CD4-positive, alpha-beta T cell treated with Interleukin-6 at 100 ng/mL for 8 hours (primary cell): ENCODE measurements around the gene IFNA13.

Experiments
- DNase-seq: peaks from one replicate; pipeline ENCODE4 v3.0.0-alpha.2; 2020; ENCODE audit warnings: mixed read lengths, low spot score

IFNA13 gene

DNA sequence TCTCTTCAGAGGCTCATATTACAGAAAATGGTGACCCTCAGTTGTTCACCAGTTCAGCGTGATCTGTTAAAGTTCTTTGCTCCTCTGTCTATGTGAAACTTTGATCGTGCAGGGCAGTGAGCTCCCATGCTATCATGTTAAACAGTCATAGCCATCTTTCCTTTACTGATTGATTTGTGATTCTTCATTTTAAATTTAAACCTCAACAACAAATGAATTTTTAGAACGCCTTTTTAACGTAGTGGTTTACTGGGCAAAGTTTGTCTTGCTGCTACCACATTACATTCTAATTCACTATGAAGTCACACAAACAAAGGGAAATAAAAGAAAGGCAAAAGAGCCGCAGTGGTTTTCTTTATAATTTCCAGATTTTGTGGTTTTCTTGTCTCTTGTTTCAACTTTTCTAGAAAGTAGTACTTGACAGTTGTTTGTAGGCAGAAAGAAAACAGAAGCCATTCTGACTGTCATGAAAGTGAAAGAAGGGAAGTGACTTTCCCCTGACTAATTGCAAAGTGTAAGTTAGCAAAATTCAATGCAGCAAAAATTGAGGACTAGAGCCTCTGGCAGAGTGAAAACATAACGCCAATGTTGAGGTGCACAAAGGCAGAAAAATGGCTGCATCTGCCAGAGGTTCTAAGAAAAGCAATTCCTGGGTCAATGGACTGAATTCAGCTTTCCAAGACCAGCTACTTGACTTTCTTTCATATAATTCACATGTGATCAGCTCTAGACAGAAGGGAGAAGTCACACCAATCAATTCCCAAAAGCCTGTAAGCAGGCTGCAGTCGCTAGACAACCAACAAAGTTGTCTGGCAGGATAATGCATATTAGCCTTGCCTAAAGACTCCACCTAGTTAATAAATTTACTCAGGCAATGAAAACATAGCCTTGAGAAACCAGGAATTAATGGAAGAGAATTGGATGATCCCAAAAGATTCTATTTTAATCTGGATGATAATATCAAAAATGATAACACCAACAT lies 10.1 kb downstream of the IFNA13 start:
- DNase-seq, result peak; percentile 13

DNA sequence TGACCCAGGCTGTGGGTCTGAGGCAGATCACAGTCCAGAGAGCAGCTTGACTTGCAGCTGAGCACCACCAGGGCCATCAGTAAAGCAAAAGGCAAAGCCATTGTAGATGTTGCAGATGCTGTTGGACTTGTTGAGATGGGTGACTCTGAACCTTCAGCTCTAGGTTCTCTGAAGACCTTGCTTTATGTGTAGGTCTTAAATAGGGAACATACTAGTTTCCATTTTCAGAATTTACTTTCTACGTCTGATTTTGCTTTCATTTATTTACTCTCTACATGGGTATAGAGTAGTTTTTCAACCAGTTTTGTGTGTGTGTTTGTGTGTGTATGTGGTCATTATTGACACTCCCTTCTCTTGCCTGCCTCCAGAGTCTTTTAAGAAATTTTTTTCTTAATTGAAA lies 17.1 kb downstream of the IFNA13 start, which contains the start of gene IFNA6:
TSS of gene IFNA6 (minus strand) at position 101 of the 400 bp plus-strand sequence. CDS start at position 101, 0 bp downstream.
- no peak for DNase-seq

DNA sequence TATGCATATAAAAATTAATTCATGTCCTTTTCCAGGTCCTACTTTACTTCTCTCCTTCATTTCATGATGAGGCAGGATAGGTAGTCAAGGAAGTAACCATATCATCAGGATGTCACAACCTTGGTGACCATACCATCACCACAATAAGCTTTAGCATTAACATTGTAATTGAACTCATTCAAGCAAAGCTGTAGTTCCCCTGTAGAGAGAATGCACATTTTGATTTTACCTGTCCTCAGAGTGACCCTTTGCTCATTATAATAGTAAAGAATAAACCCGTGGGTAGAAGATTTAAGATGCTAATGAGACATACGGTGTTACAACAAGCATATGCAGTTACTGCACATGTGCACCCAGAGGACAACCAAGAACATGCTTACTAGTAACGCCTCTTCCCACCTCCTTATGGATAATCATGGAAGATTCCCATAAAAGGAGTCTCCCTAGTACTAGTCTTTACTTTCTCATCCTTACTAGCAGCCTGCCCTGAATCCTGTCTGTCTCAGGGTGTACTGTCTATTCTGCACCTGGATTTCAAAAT lies 19.4 kb downstream of the IFNA13 start:
- no peak for DNase-seq

DNA sequence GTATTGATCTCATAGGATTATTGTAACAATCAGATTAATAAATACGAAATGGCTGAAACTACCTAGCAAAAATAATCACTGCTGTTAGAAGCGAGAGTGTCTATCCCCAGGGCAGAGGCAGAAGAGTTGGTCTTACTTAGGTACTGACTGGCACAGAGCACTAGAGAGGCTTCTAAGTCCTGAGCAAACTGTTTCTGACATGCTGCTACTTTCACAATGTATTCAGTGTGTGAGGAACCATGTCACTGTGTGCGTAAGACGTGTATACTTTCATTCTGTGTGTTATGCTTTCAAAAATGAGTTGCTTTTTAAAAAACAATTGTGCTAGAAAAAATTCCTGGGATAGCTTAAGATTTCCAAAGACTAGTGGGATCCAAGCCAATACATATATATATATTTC lies 27.1 kb downstream of the IFNA13 start:
- no peak for DNase-seq

DNA sequence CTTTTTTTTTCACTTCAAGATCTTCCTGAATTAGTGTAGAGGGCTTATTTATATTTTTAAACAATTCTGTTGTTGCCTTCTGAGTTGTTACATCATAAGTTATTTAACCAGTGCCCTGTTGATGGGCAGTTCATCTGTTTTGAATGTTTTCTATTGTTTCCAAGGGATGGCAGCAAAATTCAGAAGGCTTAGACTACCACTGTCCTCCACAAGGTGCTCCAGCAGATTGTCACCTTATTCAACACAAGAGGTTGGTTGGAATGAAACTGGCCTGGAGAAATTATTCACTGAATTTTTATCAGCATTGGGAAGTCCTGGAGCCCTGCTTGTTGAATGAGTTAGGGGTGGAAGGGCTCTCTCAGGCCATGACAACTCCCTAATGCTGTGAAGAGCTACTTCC lies 31.4 kb downstream of the IFNA13 start:
- no peak for DNase-seq

DNA sequence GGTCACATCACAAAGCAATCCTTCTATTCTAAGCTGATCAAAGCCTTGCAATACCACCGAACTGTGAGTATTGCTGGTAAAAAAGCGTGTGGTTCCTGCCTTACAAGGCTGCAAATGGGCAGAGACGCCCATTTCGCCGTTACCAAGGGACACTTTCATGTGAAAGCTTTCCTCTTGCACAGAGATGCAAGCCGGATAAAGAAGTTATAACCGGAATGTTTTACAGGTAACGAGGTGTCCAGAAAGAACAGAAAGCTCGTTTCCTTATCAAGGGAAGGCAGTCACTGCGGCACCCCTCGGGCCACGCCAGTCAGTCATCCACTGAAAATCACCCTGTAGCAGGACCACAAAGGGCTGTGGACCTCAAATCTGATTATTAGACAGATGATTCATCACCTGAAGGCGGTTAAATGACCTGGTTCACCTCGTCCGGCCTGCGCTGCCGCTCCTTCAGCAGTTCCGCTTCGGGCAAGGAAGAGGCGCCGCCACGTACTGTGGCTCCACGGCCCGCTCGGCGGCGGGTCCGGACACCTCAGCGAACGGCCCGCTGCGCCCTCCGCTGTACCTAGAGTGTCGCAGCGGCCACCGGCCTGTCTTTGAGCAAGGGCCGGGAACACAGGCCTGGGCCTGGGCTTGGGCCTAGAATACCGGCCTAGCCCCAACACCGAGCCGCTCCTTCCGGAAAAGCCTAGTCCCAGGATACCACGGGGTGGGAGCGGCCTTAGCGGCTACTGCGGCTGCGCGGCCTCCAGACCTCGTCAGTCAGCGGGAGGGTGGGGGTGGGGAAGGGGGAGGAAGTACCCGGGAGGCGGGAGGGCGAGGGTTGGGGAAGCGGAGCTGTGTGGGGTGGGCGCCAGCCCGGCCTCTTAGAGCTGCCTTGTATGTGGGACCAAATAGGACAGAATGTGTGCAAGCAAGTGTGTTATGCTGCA lies 32.9 kb downstream of the IFNA13 start, which contains the start of gene KLHL9:
TSS of gene KLHL9 (minus strand) at position 704 of the 932 bp plus-strand sequence. CDS start at position 159, 545 bp downstream.
- peak; percentile 88 for DNase-seq

DNA sequence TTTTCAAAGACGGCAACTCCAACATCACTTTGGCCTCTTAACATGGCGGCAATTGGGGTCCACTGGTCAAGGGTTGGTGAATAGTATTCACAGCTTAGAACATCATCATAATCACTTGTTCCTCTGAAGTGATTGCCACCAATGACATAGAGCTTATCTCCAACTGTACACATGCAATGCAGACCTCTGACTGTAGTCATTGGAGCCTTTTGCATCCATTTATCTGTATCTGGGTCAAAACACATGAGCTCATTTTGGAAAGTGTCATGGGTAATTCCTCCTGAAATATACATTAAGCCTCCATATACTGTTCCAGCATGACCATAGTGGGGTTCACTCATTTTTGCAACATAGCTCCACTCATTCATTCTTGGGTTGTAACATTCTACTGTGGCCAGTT lies 34.6 kb downstream of the IFNA13 start:
- DNase-seq, result no peak

DNA sequence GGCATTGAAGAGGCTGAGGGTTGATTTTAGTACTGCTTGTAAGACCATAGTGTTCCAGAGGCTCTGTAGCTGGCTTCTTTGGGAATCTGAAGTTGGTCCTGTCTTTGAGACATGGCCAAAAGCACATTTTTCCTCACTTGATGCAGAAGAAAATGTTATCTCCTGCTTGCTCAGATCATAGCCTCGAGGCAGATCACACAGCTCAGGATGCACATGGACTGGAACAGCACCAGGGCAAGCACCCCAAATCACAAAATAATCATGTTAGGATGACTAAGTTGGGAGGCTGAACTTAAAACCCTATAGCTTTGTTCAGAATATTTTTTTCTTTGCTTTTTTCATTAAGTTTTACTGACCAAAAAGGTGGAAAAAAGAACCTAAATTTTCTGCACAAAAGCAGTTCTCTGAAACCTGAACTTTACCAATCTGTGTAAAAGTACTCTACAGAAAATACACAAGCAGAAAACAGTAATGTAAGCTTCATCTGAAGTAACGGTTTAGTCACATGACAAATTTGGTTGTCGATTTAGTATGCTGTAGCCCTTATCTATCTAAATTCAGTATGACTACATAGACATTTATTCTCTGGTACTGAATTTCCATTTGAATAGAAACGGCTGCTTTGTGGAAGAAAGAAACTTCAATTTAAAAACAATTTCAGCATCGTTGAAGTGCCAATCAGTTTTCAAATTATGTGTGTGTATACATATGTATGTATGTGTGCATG lies 36.0 kb downstream of the IFNA13 start:
- DNase-seq, result no peak

DNA sequence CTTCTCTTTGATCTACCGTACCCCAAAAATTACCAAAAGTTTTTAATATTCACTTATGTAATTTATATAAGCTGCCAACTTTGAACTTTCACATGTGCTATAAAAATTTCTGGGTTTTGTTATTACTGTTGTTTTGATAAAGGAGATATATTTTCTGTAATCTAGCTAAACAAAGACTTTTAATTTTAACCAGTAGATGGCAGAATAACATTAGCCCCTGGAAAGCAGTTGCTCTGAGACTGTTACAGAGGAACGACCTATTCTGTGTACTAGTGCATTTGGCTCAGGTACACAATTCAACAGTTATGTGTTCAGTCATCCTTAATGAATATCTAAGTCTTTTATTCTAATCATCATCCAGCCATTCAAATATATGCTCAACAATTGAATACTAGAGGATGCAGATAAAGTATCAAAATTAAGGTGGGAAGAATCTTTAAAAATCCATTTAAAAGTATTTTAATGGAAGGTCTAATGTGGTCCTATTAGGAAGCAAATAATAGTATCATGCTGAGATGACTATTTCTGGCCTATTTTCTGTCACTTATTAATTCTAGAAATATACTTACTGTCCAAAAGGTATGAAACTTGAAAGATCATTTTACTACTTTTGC lies 41.2 kb downstream of the IFNA13 start:
- DNase-seq, result peak; percentile 60

DNA sequence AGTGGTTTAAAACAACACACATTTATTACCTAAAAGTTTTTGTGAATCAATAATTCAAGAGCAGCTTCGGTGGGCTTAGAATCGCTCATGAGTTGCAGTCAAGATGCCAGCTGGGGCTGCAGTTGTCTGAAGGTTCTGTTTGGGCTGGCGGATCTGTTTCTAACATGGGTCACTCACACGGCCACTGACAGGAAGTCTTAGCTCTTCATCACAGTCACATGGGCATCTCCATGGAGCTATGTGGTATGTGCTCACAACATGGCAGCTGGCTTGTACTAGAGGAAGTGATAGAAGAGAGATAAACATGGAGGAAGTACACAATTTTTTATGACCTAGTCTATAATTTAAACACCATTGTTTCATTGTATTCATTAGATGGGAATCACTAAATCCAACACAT lies 43.8 kb downstream of the IFNA13 start:
- no peak for DNase-seq

DNA sequence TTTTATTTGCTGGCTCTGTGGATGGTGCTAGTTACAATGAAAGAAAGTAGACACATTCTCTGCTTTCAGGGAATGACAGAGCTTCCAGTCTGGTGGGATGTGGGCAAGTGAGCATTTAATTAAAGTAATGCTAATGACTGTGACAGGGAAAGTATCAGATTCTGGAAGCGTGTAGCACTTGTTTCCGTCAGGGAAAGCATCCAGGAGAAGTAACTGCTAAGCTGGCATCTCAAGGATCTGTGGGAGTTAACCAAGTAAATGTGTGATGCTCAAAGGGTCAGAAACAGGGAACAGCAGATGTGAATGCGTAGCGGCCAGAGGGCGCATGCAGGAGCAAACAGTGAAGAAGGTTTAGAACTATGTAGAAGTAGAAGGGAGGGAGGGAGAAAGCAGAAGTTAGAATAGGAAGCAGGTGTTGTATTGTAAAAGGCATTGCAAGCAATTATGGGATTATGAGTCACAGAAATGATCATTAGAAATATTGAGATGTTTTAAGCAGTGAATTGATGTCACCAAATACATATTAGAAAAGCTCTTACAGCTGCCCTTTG lies 44.9 kb downstream of the IFNA13 start:
- DNase-seq, result no peak

DNA sequence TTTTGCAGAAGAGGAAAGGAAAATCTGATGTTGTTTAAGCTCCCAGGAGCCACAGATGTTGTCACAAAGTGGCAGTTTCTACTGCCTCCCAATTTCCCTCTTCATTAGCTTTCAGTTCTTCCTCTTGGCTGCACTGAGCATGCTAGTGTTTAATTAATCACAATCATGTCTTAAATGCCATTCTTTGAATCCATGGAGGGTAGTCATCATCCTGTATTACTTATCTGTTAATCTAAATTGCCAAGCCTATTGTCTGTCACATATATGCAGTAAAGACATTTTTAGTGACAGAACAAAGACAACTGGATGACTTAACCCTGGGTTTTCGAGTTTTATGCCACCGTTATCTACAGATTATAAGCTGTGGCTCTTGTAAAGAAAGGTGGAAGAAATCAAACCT lies 47.4 kb downstream of the IFNA13 start:
- no peak for DNase-seq

DNA sequence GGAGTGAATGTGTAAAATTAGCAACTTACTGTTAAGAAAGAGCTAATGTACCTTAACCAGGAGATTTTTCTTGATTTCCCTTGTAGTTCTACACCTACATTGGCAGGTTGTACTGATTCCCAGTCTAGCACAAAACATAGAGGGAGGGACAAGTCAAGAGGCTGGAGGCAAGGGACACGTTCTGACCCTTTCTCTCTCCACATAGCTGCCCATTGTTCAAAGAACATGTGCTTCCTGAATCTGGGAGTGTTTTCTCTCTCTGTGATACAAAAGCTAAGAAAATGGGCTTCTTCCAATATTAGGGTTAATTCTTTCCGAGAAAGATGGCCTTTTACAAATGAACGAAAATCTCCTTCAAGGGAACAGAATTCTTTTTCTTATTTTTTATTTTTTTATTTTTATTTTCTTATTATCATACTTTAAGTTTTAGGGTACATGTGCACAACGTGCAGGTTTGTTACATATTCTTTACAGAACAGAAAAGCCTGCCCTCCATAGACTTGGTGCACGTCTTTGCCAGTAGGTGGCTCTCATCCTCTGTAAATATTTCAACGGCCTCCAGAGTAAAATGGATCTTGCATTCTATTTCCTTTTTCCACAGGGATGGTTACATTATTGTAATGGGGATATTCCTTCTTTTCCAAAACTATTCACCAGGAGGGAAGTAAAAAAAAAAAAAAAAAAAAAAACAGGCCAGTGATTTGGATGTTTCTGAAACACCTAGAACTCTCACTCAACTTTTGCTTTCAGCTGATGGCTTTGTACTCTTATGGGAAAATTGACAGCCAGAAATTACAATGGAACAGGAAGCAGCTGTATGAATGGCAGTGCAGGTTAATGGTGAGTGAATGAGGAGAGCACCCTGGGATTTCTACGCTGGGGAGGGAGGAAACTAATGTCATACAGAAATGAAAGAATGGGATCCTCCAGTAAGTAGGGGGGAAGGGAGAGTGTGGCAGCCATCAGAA lies 49.6 kb downstream of the IFNA13 start:
- DNase-seq, result peak; percentile 28
